ENCODE measurements around the gene SCAMP4. TPM values are rescaled to one million over a fixed set of nuclear protein-coding genes. Genes with fewer than 3 reads are reported as not detected.
A peak's percentile ranks its signal among the peaks of the same experiment; 100 is the strongest.
"Not testable (repeated sequence)": the region's sequence is repeated elsewhere in the genome, so short reads cannot be mapped to it uniquely, and the experiment has no call there.

SCAMP4 gene
- polyA plus RNA-seq, 3 donors: 46.8 to 57.7 (median 48.1) TPM

- no peak for DNase-seq (ENCODE audit: low read depth in 3 of 3, low spot score in 2 of 3)
Observed at GRCh38 chr19:1865172-1866010, 39.8 kb upstream of the SCAMP4 start.

- DNase-seq (ENCODE audit: low read depth in 3 of 3, low spot score in 2 of 3): no peak
Observed at GRCh38 chr19:1866693-1867348, 38.4 kb upstream of the SCAMP4 start.

- no peak for DNase-seq (ENCODE audit: low read depth in 3 of 3, low spot score in 2 of 3)
Observed at GRCh38 chr19:1867349-1867724, 37.9 kb upstream of the SCAMP4 start.

GRCh38 chr19:1868971-1869370, 36.2 kb upstream of the SCAMP4 start:
- DNase-seq (ENCODE audit: low read depth in 3 of 3, low spot score in 2 of 3): no peak

- no peak for DNase-seq (ENCODE audit: low read depth in 3 of 3, low spot score in 2 of 3)
Observed at GRCh38 chr19:1871140-1871597, 34.0 kb upstream of the SCAMP4 start.

GRCh38 chr19:1871630-1872029, 33.6 kb upstream of the SCAMP4 start:
- no peak for DNase-seq (ENCODE audit: low read depth in 3 of 3, low spot score in 2 of 3)

DNA sequence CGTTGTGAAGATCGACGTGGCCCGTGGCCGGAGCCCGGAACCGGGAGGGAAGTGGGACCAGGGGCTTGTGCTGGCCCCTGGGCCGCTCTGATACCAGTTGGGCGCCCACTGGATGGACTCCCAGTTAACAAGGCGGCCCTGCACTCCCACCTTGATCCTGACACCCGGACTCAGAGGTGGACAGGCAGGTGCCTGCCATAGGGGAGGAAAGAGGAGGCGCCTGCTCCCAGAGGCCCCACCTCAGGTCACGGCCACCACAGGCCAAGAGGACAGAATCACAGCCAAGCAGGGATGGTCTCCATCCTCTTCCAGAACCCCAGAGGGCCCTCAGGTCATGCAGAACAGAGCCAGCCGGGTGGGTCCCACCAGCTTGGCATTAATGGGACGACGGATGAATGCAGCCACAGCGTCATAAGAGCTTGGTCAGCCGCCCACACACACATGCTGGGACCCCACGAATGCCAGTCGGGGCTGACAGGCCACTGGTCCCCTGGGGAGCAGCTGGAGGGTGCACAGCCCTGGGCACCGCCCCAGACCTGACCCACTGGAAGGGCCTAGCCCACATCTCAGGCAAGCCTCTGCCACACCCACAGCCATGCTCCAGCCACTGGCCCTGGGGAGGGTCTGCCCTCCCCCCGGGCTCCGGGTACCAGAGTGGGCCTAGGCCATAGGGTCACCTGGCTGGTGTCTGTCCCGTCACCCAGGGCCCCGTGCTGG, 32.2 kb upstream of the SCAMP4 start:
- DNase-seq (ENCODE audit: low read depth in 3 of 3, low spot score in 2 of 3): no peak

- DNase-seq (ENCODE audit: low read depth in 3 of 3, low spot score in 2 of 3): no peak
Observed at GRCh38 chr19:1873524-1874473, 31.4 kb upstream of the SCAMP4 start.

DNA sequence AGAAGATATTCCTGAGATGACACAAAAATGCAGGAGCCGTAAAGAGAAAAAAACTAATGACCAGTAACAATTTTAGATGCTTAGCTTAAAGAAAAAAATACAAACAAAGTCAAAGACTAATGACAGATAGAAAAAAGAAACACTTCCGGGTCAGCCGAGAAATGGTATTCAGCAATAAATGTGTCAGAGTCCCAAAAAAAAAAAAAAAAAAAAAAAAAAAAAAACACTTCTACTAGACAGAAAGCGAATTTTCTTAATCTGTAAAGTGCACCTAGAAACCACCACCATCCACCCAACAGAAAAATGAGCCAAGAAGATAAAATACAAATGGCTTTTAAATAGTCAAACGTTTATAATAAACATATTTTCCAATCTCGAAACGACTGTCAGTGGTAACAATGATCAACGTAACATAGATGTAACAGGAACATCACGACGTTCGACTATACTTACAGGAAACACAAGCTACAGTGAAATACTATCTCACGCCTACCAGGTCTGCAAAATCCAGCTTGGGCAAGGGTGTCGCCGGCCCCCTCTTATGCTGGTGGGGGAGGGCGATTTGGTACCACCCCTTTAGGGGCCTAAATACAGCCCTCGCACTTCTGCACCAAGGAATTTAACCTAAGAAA, 30.5 kb upstream of the SCAMP4 start:
- no peak for DNase-seq (ENCODE audit: low read depth in 3 of 3, low spot score in 2 of 3)

GRCh38 chr19:1875265-1875645, 29.9 kb upstream of the SCAMP4 start:
- not testable (repeated sequence) for DNase-seq (ENCODE audit: low read depth in 3 of 3, low spot score in 2 of 3)

DNA sequence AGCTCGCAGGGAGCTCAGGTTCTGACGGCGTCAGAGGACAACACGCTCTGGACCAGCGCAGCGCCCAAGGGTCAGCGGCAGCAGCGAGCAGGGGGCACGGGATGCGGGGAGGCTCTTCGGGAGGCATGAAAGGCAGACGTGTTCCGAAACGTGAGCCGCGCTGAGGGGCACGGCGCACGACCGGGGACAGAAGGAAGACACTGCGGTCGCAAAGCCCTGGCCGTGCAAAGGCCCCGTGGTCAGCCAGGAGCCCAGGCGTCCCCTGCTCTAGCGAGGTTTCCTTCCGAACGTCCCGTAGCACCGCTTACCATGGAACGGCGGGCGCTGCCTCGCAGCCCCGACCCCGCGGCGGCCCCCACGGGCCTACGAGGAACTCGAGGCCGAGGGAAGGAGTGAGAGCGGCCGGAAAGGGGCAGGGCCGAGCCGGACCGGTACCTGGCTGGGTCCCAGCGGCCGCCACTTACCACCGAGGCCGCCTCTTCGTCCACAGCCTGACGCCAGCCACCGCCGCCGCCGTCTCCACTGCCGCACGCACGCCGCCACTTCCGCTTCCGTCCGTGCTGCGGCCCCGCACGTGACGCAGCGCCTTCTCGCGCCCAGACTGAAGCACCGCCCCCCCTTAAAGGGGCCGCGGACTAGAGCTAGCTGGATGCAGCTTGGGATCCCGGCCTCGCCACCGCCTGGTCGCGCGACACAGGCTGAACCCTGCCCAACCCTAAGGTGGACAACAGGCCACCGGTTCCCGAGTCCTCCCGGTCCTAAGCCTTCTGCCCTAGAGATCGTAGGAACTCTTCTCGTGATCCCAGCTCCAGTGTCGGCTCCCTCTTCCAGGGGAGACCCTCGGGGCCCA, 29.3 kb upstream of the SCAMP4 start:
- DNase-seq (ENCODE audit: low read depth in 3 of 3, low spot score in 2 of 3): peak in 1 of 3 donors; percentile 84

GRCh38 chr19:1876496-1877279, 28.5 kb upstream of the SCAMP4 start:
- DNase-seq (ENCODE audit: low read depth in 3 of 3, low spot score in 2 of 3): not testable (repeated sequence)

DNA sequence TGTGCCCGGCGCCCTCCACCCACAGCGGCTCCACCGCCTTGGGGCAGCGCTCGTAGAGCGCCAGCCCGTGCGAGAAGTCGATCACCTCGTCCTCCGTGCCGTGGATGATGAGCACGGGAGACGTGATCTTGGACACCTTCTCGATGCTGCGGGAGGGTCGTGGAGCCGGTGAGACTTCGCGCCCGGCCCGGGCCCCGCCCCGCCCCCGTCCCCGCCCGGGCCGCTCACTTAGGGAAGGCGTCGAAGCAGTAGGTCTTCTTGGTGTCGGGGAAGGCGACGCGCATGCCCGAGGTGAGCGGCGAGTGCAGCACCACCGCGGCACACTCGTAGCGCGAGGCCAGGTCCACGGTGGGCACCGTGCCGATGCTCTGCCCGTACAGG, 27.9 kb upstream of the SCAMP4 start:
- not testable (repeated sequence) for DNase-seq (ENCODE audit: low read depth in 3 of 3, low spot score in 2 of 3)

DNA sequence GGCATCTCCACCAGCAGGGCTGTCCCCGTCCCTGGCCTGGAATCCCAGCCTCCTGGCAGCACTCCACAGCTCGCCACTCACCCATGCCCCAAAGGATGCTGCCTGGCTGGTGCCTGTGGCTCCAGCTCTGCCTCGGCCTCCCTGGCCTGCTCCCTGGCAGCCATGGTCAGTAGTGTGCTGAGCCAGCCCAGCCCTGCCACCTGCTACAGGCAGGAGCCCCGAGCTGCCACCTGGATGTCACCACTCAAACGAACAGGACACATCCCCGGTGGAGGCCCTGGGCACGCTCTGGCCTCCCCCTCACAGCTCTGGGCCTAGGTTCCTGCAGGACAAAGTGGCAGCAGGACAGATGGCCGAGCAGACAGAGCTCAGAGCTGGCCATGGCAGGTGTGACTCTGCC, 26.6 kb upstream of the SCAMP4 start:
- not testable (repeated sequence) for DNase-seq (ENCODE audit: low read depth in 3 of 3, low spot score in 2 of 3)

GRCh38 chr19:1879982-1880381, 25.2 kb upstream of the SCAMP4 start:
- not testable (repeated sequence) for DNase-seq (ENCODE audit: low read depth in 3 of 3, low spot score in 2 of 3)

DNA sequence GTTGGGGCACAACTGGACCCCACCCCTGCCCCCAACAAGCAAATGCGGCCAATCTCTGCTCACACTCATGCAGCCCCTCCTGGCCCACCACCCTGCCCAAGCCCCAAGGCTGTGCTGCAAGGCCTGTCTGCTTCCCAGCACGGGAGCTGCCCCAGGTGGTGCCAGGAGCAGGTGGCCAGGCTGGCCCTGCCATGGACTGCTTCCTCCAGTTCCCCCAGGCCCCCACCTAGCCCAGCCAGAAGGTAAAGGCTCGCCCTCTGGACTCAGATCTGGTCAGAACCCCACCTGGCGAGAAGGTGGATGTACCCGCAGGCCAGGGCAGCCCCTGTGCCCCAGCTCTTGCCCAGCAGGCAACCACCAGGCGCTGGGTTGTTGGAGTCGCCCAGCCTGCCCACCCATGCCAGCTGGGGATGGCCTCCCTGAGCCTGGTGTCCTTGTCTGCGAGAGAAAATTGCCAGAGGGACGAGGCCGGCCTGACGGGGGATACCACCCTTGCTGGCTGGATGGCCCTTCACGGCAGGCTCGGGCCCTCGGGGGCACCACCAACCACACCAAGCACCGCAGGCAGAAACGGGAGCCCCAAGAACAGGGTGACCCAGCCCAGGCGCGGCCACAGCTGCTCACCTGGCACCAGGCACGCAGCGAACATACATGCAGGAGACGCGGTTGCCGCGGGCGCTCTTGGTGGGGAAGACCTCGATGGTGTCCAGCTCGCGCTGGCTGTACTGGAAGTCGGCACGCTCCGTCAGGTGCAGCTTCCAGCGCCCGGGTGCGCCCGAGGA, 24.4 kb upstream of the SCAMP4 start:
- no peak for DNase-seq (ENCODE audit: low read depth in 3 of 3, low spot score in 2 of 3)

DNA sequence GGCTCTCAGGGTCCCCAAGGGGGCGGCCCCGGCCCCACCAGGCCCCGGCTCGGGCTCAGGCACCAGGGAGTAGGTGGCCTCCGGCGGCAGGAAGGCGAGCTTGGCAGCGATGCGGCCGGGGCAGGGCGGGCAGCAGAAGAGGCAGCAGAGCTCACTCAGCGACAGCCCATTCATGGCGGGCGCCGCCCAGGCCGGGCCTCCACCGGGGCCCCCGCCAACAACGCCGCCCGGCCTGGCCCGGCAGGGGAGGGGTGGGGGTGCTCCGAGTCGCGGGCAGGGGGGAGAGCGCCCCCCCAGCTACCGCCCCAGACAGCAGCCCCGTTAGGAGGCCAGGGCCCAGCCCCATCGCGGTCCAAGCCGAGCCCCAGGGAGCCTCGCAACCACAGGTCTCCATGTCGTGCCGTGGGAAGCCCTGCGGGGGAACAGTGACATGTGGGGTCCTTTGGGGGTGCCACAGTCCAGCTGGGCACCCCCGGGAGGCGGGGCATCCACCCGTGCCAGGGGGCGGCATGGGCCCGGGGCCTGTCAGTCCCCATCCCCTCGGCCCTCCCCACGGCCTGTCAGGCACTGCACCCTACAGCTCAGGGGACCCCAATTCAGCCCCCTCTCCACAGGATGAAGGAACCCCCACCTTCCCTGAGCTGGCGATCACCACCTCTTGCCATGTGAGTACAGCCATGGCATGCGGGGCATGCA, 23.7 kb upstream of the SCAMP4 start:
- DNase-seq (ENCODE audit: low read depth in 3 of 3, low spot score in 2 of 3): not testable (repeated sequence)

All from right renal cortex interstitium (tissue), 3 donors.